Measurements from ENCODE around the gene EXOC3L1. TPM values are rescaled to one million over a fixed set of nuclear protein-coding genes. Genes with fewer than 3 reads are reported as not detected.

EXOC3L1 gene
- total and polyA plus RNA-seq, 2 of the 13 experiments (the other 11 are each of a cell fraction or from before 2014, with no cell fraction given): 0.12 TPM; not detected in 1

DNA sequence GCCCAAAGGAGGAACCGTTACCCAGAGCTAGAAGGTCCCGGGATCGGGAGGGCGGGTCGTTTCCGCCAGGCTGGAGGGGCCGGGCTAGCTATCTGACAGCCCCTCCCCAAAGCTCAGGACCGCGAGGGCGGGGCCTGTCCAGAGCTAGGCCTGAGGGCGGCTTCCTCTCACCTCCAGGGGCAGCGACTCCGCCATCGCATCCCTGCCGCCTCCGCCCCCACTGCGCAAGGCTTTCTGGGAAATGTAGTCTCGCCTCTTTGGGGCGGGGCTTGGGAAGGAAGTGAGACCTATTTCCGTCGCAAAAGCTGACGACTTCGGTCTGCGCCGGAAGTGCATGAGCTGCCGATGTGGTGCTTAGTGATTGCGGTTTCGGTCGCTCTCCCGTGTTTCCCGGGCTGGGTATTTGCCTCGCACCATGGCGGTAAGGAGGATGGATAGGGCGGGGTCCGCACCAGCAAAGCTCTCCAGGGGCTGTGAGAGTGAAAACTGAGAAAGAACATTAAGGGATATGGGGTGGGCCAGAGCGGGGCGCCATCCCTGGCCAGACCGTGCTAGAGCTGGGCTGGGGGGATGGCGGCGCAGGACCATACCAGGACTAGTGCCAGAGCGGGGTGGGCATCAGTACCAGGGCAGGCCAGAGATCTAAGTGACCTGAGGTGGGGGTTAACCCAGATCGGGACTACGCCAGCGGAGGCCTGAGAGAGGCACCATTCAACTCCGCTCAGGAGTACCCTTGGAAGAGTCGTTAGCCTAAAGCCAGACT lies 37.0 kb upstream of the EXOC3L1 start, which contains the start of gene TMEM208 (continued):
- TF ChIP-seq CHCHD3 (CRISPR knock-in tag; IDR thresholded peaks at IDR 0.05): 0 out of 2 replicates have a peak, but pooled peaks have one; percentile 5
- TF ChIP-seq NR2F2 (IDR thresholded peaks at IDR 0.05; ENCODE audit: borderline replicate concordance, low read depth): no peak; the same call in 1 of the 2 replicates
- no peak for TF ChIP-seq HOXA9 (CRISPR knock-in tag; IDR thresholded peaks at IDR 0.05; ENCODE audit: borderline replicate concordance)
- 0 out of 2 replicates have a peak, but pooled peaks have one; percentile 71 for TF ChIP-seq ZNF234 (CRISPR knock-in tag; conservative IDR thresholded peaks at IDR 0.05)
- TF ChIP-seq, protein P1, sequence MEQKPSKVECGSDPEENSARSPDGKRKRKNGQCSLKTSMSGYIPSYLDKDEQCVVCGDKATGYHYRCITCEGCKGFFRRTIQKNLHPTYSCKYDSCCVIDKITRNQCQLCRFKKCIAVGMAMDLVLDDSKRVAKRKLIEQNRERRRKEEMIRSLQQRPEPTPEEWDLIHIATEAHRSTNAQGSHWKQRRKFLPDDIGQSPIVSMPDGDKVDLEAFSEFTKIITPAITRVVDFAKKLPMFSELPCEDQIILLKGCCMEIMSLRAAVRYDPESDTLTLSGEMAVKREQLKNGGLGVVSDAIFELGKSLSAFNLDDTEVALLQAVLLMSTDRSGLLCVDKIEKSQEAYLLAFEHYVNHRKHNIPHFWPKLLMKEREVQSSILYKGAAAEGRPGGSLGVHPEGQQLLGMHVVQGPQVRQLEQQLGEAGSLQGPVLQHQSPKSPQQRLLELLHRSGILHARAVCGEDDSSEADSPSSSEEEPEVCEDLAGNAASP (CRISPR knock-in tag; IDR thresholded peaks at IDR 0.05; ENCODE audit: borderline replicate concordance): peak; percentile 90
- TF ChIP-seq SRY (CRISPR knock-in tag; IDR thresholded peaks at IDR 0.05): 0 out of 2 replicates have a peak, but pooled peaks have one; percentile 73
- no peak for TF ChIP-seq ZNF720 (CRISPR knock-in tag; IDR thresholded peaks at IDR 0.05)
- TF ChIP-seq, protein P2, sequence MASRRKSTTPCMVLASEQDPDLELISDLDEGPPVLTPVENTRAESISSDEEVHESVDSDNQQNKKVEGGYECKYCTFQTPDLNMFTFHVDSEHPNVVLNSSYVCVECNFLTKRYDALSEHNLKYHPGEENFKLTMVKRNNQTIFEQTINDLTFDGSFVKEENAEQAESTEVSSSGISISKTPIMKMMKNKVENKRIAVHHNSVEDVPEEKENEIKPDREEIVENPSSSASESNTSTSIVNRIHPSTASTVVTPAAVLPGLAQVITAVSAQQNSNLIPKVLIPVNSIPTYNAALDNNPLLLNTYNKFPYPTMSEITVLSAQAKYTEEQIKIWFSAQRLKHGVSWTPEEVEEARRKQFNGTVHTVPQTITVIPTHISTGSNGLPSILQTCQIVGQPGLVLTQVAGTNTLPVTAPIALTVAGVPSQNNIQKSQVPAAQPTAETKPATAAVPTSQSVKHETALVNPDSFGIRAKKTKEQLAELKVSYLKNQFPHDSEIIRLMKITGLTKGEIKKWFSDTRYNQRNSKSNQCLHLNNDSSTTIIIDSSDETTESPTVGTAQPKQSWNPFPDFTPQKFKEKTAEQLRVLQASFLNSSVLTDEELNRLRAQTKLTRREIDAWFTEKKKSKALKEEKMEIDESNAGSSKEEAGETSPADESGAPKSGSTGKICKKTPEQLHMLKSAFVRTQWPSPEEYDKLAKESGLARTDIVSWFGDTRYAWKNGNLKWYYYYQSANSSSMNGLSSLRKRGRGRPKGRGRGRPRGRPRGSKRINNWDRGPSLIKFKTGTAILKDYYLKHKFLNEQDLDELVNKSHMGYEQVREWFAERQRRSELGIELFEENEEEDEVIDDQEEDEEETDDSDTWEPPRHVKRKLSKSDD (CRISPR knock-in tag; IDR thresholded peaks at IDR 0.05; ENCODE audit: low read depth): peak; percentile 88; the same call in 1 of the 2 replicates
- no peak for TF ChIP-seq ZFP82 (CRISPR knock-in tag; IDR thresholded peaks at IDR 0.05; ENCODE audit: borderline replicate concordance)
- TF ChIP-seq HMG20A (CRISPR knock-in tag; IDR thresholded peaks at IDR 0.05; ENCODE audit: borderline replicate concordance): no peak
- TF ChIP-seq, protein P3, sequence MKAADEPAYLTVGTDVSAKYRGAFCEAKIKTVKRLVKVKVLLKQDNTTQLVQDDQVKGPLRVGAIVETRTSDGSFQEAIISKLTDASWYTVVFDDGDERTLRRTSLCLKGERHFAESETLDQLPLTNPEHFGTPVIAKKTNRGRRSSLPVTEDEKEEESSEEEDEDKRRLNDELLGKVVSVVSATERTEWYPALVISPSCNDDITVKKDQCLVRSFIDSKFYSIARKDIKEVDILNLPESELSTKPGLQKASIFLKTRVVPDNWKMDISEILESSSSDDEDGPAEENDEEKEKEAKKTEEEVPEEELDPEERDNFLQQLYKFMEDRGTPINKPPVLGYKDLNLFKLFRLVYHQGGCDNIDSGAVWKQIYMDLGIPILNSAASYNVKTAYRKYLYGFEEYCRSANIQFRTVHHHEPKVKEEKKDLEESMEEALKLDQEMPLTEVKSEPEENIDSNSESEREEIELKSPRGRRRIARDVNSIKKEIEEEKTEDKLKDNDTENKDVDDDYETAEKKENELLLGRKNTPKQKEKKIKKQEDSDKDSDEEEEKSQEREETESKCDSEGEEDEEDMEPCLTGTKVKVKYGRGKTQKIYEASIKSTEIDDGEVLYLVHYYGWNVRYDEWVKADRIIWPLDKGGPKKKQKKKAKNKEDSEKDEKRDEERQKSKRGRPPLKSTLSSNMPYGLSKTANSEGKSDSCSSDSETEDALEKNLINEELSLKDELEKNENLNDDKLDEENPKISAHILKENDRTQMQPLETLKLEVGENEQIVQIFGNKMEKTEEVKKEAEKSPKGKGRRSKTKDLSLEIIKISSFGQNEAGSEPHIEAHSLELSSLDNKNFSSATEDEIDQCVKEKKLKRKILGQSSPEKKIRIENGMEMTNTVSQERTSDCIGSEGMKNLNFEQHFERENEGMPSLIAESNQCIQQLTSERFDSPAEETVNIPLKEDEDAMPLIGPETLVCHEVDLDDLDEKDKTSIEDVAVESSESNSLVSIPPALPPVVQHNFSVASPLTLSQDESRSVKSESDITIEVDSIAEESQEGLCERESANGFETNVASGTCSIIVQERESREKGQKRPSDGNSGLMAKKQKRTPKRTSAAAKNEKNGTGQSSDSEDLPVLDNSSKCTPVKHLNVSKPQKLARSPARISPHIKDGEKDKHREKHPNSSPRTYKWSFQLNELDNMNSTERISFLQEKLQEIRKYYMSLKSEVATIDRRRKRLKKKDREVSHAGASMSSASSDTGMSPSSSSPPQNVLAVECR (CRISPR knock-in tag; IDR thresholded peaks at IDR 0.05; ENCODE audit: borderline replicate concordance): peak; percentile 99
- TF ChIP-seq, protein P4, sequence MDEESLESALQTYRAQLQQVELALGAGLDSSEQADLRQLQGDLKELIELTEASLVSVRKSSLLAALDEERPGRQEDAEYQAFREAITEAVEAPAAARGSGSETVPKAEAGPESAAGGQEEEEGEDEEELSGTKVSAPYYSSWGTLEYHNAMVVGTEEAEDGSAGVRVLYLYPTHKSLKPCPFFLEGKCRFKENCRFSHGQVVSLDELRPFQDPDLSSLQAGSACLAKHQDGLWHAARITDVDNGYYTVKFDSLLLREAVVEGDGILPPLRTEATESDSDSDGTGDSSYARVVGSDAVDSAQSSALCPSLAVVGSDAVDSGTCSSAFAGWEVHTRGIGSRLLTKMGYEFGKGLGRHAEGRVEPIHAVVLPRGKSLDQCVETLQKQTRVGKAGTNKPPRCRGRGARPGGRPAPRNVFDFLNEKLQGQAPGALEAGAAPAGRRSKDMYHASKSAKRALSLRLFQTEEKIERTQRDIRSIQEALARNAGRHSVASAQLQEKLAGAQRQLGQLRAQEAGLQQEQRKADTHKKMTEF (CRISPR knock-in tag; IDR thresholded peaks at IDR 0.05): peak; percentile 98
- TF ChIP-seq ZNF337 (CRISPR knock-in tag; IDR thresholded peaks at IDR 0.05; ENCODE audit: borderline replicate concordance, low read depth): no peak
- peak; percentile 100 for TF ChIP-seq HCFC1 (IDR thresholded peaks at IDR 0.05; ENCODE audit: low read depth, low read length)
- no peak for TF ChIP-seq CC2D1A (CRISPR knock-in tag; IDR thresholded peaks at IDR 0.05)
- TF ChIP-seq ELF4 (CRISPR knock-in tag; IDR thresholded peaks at IDR 0.05; ENCODE audit: borderline replicate concordance): no peak
- TF ChIP-seq ZZZ3 (CRISPR knock-in tag; IDR thresholded peaks at IDR 0.05; ENCODE audit: borderline replicate concordance): peak; percentile 98; the same call in 1 of the 2 replicates
- TF ChIP-seq ZNF766 (CRISPR knock-in tag; IDR thresholded peaks at IDR 0.05; ENCODE audit: borderline replicate concordance): peak; percentile 68; the same call in 1 of the 2 replicates
- peak; percentile 100 for TF ChIP-seq ZNF350 (CRISPR knock-in tag; IDR thresholded peaks at IDR 0.05; ENCODE audit: borderline replicate concordance, low read depth)

All from HepG2 (cell line).